HFFc6 (cell line): ENCODE results near the gene C16orf92. TPM values are rescaled to one million over a fixed set of nuclear protein-coding genes. Genes with fewer than 3 reads are reported as not detected.

Experiments
- DNase-seq: peaks from one replicate; pipeline ENCODE4 v3.0.0-alpha.2; 2018
- H3K27ac Mint-ChIP-seq: 2 replicates; pipeline ENCODE4 v1.8.0; 2020; ENCODE audit warnings: mild to moderate bottlenecking, mixed read lengths
- H3K27me3 Mint-ChIP-seq: 2 replicates; pipeline ENCODE4 v1.8.0; 2021; ENCODE audit warnings: mild to moderate bottlenecking, moderate library complexity, mixed read lengths; ENCODE audit not compliant: insufficient read depth
- H3K36me3 Mint-ChIP-seq: 2 replicates; pipeline ENCODE4 v1.8.0; 2021; ENCODE audit warnings: low read depth, mixed read lengths
- H3K4me1 Mint-ChIP-seq: 2 replicates; pipeline ENCODE4 v1.8.0; 2020; ENCODE audit warnings: low read depth, mixed read lengths
- H3K4me3 Mint-ChIP-seq: 2 replicates; pipeline ENCODE4 v1.8.0; 2020; ENCODE audit warnings: mild to moderate bottlenecking, moderate library complexity, mixed read lengths
- H3K9me3 Mint-ChIP-seq: 2 replicates; pipeline ENCODE4 v1.8.0; 2020; ENCODE audit warnings: mild to moderate bottlenecking, mixed read lengths
- CTCF ChIP-seq: fragments of 200-600 bp; sonication (generic); IDR thresholded peaks from 2 replicates; pipeline ENCODE4 v1.5.0; 2021; ENCODE audit warnings: antibody characterized with exemption, mild to moderate bottlenecking
- total RNA-seq, 6 experiments: library from RNA; stranded (reverse); fragmentation: NEBNext Ultra II Directional; extraction: Animal tissue kit (Norgen Biotek cat#: 25700); gene quantifications; 2 replicates in 1 of 6; 3 replicates in 5 of 6; pipeline ENCODE4 v1.2.3, GENCODE V29; 2021

C16orf92 gene
- total RNA-seq, 6 experiments from 2014 or later = not detected

- H3K4me1 Mint-ChIP-seq = peaks cover 6% of the 10 kb centered on the region
- peaks cover 41% of the 10 kb centered on the region for H3K27me3 Mint-ChIP-seq
- no peak overlapping the region for H3K27ac Mint-ChIP-seq
- no peaks in the 10 kb centered on the region for H3K9me3 Mint-ChIP-seq
- no peak for DNase-seq
- H3K36me3 Mint-ChIP-seq = no peaks in the 10 kb centered on the region
- no peak for TF ChIP-seq CTCF
- no peak overlapping the region for H3K4me3 Mint-ChIP-seq
Measured at GRCh38 chr16:30025156-30025555, 2.2 kb downstream of the C16orf92 start.

GRCh38 chr16:30025574-30025973 is 2.6 kb downstream of the C16orf92 start:
- DNase-seq = no peak
- H3K4me1 Mint-ChIP-seq = peaks cover 6% of the 10 kb centered on the region

GRCh38 chr16:30026449-30026848 is 3.5 kb downstream of the C16orf92 start:
- DNase-seq = no peak
- Mint-ChIP-seq H3K27me3 (peaks cover 44% of the 10 kb centered on the region), H3K4me1 (no peaks in the 10 kb centered on the region), H3K4me3 (no peak overlapping the region), H3K27ac (no peak overlapping the region), H3K36me3 (no peaks in the 10 kb centered on the region), H3K9me3 (no peaks in the 10 kb centered on the region)
- no peak for TF ChIP-seq CTCF

More at GRCh38 chr16:30025574-30025973, 2.6 kb downstream of the C16orf92 start:
- Mint-ChIP-seq H3K27ac (no peak overlapping the region), H3K27me3 (peaks cover 44% of the 10 kb centered on the region), H3K4me3 (no peak overlapping the region), H3K36me3 (no peaks in the 10 kb centered on the region), H3K9me3 (no peaks in the 10 kb centered on the region)
- no peak for TF ChIP-seq CTCF

- DNase-seq = no peak
- Mint-ChIP-seq H3K27me3 (peaks cover 47% of the 10 kb centered on the region), H3K36me3 (no peaks in the 10 kb centered on the region), H3K9me3 (no peaks in the 10 kb centered on the region), H3K27ac (no peak overlapping the region), H3K4me1 (peaks cover 6% of the 10 kb centered on the region; the same call in 1 of the 2 replicates), H3K4me3 (no peak overlapping the region)
- no peak for TF ChIP-seq CTCF
Measured at GRCh38 chr16:30027588-30028437, 4.8 kb downstream of the C16orf92 start.

GRCh38 chr16:30028438-30029076 is 5.6 kb downstream of the C16orf92 start:
- Mint-ChIP-seq H3K9me3 (no peaks in the 10 kb centered on the region), H3K27ac (no peak overlapping the region), H3K27me3 (peaks cover 48% of the 10 kb centered on the region), H3K36me3 (no peaks in the 10 kb centered on the region), H3K4me1 (peaks cover 6% of the 10 kb centered on the region; the same call in 1 of the 2 replicates), H3K4me3 (no peak overlapping the region)
- no peak for DNase-seq
- TF ChIP-seq CTCF = no peak
